Right ventricle myocardium superior (tissue), 1 donor: ENCODE results near the gene WRNIP1. TPM values are rescaled to one million over a fixed set of nuclear protein-coding genes. Genes with fewer than 3 reads are reported as not detected.

ENCODE experiments used
- ATAC-seq: fragments of 200-7000 bp; cut with Tn5 transposase; one replicate; pipeline ENCODE4 v1.9.1; 2020; ENCODE audit warnings: mild to moderate bottlenecking; ENCODE audit not compliant: poor library complexity
- DNase-seq: peaks from one replicate; pipeline ENCODE4 v3.0.0-alpha.2; 2020
- intact Hi-C: fragments of 100-400 bp; cut with DNase I; formaldehyde crosslinking; loops from one replicate; pipeline ENCODE4 v1.11.2; 2022
- total RNA-seq: library from RNA; stranded (reverse); fragmentation: NEBNext Ultra II Directional; extraction: Animal tissue kit (Norgen Biotek cat#: 25700); gene quantifications from one replicate; pipeline ENCODE4 v1.2.1, GENCODE V29; 2021
- donor health status: DM: no; HTN: yes; CAD: no; lungs with severe emphysema.

WRNIP1 gene
- total RNA-seq, 1 donor from 2014 or later = 39.8 TPM

DNA sequence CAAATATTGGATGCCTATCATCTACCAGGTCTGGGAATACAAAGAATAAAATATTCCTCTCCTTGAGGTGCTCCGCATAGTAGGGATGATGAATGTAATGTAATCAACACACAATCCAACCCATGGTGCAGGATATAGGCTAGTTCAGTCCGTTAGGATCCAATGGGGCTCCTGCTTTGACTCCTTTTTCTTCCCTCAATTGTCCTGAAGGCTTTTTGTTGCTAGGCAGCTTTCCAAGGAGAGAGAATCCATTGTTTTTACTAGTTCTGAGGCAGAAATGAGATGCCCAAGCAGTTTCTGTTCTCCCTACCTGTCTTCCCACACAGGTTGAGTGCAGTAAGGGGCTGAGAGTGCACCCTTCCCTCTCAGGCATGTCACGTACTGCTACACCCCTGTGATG lies 12.1 kb downstream of the WRNIP1 start:
- no peak for ATAC-seq
- DNase-seq = no peak
- intact Hi-C loops = no loop called here

- ATAC-seq = no peak
- intact Hi-C loops = no loop called here
- no peak for DNase-seq
Measured at GRCh38 chr6:2780102-2780737, 15.0 kb downstream of the WRNIP1 start.

DNA sequence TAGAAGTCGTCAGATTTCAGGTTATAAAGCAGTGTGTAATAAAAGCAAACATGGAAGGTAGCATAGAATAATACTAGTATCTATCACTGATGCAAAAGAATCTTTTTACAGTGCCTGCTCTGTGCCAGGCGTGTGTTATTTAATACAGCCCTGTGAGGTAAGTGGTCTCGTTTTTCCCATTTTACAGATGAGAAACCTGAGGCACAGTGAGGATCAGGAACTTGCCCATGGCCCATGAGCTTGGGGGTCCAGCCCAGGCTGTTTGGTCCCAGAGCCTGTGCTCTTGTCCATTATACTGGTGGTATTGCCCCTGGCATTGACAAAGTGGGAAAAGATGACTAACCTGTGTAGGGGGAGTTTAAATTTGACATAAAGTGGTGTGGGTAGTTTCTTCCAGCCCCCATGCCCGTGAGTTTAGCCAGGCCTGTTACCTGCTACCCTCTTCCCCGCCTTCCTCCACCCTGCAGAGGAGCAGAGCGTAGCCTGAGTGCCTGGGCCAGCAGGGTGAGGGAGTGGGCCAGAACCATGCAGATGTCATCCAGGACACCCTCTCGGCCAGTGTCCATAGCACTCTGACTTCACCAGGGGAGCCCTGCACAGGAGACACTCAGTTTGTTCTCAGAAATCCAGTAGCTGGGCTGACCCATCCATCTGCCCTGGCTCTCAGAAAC lies 16.6 kb downstream of the WRNIP1 start:
- ATAC-seq (no peak), DNase-seq (no peak)
- intact Hi-C loops = no loop called here

DNA sequence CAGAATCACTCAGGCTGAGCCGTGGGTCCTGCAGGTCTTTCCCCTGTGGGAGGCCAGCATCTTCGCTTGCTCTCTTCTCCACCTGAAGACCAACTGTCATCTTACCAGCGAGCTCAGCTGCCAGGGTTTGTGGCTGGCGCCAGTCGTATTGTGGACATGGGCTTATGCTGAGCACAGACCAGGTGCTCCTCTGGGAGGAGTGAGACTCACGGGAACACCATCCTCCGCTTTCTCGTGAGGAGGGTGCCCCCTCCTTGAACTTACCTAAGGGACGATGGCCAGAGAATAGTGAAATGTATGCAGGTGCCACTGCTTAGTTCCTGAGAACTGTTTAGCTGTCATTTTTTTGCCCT lies 17.1 kb downstream of the WRNIP1 start:
- DNase-seq (no peak), ATAC-seq (no peak)
- intact Hi-C loops = no loop called here

GRCh38 chr6:2782825-2783187 lies 17.6 kb downstream of the WRNIP1 start:
- intact Hi-C loops = no loop called here
- DNase-seq (no peak), ATAC-seq (no peak)

GRCh38 chr6:2783188-2783963 lies 18.2 kb downstream of the WRNIP1 start:
- no peak for ATAC-seq
- no peak for DNase-seq
- intact Hi-C loops = no loop called here

- intact Hi-C loops = no loop called here
- DNase-seq (no peak), ATAC-seq (no peak)
Measured at GRCh38 chr6:2784061-2784460, 18.9 kb downstream of the WRNIP1 start.

DNA sequence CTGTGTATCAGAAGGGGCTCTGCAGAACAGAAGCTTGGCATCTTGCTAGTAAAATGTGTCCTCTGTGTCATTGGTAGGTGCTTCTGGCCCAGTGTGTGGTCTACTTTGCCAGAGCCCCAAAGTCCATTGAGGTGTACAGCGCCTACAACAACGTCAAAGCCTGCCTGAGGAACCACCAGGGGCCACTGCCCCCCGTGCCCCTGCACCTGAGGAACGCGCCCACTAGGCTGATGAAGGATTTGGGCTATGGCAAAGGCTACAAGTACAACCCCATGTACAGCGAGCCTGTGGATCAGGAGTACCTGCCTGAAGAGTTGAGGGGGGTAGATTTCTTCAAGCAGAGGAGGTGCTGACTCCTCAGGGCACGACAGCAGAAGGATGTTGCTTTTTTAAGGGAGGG lies 19.7 kb downstream of the WRNIP1 start:
- intact Hi-C loops = no loop called here
- ATAC-seq = no peak
- DNase-seq = no peak

DNA sequence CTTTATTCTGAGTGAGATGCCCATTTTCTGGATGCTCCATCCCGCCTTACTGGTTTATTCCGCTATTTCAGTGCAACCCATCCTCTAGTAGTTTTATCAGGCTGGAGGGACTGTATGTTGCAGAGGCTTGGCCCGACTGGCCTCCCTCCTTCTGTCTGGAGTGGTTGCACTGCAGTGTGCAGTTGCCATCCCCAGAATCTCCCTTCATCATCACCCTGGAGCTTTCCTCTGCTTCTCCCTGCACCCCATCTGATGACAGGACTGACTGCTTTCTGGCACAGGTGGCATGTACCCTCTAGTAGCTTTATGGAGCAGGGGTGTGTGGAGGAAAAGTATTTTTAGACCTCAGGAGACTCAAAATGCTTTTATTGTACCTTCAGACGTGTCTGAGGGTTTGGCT lies 21.1 kb downstream of the WRNIP1 start:
- no peak for DNase-seq
- intact Hi-C loops = no loop called here
- ATAC-seq = peak; percentile 23

DNA sequence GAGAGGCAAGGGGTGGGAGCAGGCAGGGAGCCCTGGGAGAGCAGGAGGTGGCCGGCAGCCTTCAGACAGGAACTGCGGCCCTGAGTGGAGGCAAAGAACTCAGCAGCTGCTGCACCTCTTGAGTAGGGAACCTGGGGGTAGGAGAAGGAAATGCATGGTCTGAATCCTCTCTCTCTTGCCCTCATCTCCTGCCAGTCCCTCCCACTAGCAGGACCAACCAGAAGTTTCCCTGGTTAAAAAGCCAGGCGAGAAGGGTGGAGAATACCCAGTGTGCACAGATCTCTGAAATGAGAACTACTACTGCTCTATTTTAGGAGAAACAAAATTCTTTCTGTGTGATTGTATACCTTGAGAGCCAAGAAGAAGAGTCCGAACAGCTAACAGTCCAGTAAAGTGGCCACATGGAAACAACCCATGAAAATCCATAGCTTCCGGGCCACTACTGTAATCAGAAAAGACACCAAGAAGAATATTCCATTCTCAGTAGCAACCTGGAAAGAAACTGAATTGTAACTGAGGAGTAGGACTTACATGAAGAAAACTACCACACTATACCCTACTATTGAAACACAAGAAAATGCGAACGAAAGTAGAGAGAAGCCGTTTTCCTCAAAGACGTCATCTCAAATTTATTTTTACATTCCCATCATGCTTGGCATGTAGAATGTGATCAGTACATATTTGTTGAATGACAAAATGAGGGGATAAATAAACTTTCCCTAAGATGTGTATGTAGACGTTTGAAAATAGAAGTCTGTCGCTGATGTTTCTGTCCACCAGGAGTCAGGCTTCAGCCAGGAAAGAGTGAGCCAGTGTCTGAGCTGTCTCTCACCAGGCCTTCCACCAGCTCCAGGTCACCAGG lies 25.6 kb downstream of the WRNIP1 start:
- peak; percentile 59 for DNase-seq
- peak; percentile 87 for ATAC-seq
- intact Hi-C loops = loop anchor here (5.0 kb wide), 3 partner anchors 36 to 141 kb away; no protein-coding TSS in a partner anchor

- ATAC-seq = peak; percentile 3
- intact Hi-C loops = loop anchor here (5.0 kb wide), 3 partner anchors 36 to 141 kb away; no protein-coding TSS in a partner anchor
- DNase-seq = no peak
Measured at GRCh38 chr6:2791450-2791974, 26.3 kb downstream of the WRNIP1 start.

DNA sequence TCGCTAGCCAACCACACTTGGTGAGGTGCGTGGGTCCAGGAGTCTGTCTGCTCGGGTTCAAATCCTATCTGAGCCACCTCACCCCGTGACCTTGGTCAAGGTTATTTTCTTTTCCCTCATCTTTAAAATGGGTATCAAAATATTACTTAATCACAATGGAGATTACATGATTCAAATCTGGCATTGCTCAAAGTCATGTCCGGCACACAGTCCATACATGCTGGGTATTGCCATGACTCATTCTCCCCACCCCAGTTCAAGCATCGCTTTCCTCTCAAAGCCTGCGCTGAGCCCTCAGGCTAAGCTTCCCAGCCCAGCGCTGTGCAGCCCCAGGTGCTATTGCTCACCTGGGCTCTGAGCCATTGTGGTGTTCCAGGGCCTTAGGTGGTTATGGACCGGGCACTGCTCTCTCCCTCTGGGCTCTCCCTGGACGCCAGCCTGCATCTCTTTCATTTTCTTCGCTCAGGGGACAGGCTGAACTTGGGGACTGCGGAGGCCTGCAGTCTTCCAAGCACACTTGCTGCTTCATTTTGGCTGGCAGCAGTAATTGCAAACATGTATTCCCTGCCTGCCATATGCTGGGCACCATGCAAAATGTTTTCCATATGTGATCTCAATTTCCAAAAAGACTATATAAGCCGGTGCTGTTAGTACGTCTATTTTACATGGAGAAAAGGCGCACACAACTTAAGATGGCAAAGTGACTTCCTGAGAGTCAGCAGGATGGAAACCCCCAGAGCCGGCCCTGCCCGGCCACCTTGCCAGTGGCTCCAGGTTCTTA lies 27.3 kb downstream of the WRNIP1 start:
- intact Hi-C loops = loop anchor here (5.0 kb wide), 3 partner anchors 35 to 140 kb away; no protein-coding TSS in a partner anchor
- no peak for ATAC-seq
- no peak for DNase-seq

DNA sequence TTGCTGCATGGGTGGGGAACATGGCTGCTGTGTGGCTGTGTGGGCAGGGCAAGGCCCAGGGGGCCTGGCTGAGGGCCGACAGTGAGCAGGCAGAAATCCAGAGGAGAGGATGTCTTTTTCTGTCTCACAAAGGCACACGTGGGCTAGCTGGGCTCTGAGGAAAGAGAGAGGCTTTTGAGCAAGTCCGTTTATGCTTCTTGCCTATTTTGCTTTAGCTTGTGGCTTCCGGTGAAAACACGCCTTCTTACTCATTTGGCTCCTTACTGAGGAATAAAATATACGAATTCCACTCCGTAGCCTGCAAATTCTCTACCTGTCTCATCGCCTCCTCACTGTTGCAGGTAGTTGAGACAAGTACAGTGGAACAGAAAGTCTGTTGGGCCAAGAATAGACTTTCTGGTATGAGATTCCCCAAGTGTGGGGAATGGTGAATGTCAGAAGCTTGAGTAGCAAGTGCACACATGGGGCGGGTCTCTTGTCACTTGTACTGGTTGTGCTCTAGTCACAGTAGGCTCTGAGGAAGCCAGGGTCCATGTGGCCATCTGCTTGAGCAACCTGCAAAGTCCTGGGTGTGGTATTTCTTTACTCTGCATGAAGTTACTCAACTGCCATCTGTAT lies 28.4 kb downstream of the WRNIP1 start:
- intact Hi-C loops = loop anchor here (5.0 kb wide), 3 partner anchors 34 to 139 kb away; no protein-coding TSS in a partner anchor
- ATAC-seq = peak; percentile 18
- DNase-seq = peak; percentile 51

DNA sequence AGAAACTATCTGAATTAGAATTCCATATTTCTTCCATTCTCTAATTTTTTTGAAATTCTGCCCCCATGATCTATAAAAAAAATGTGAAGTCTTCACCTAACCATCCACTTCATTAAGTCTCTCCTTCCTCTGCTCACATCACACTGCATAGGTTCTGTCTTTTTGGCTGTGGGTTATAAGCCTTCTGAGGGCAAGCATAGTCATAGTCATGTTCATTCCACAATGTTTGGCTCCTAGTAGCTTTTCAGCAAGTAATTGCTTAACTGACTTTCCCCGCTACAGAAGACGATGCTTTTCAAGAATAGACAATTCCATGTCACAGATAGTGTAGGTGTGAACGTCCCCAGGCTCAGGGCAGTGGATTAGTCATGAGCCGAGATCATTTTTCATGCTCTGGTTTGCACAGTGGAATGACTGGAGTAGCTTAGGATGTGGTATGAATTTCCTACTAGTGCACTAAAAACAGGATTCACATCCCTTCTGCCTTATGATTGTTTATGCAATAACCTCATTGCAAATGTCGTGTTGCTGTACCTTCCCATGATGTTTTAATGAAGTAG lies 29.1 kb downstream of the WRNIP1 start:
- intact Hi-C loops = loop anchor here (5.0 kb wide), 3 partner anchors 33 to 138 kb away; no protein-coding TSS in a partner anchor
- no peak for ATAC-seq

DNA sequence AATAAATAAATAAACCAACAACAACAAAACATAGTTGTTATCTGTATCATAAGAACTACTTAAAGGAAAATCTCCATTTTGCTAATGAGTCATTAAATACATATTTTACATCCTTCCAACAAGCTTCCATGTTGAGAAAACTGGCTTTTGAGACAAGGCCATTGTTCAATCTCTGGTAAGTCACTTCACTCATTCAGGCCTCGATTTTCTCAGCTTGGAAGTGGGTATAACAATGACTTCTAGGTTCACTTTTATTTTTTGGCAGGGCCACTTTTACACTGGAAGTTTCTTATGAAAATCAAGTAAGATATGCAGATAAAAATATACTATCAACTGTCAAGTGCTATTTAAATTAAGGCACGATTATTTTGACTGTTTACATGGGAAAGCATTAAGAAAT lies 30.0 kb downstream of the WRNIP1 start:
- intact Hi-C loops = no loop called here
- ATAC-seq = no peak
- DNase-seq = no peak

More for the DNA sequence above, 29.1 kb downstream of the WRNIP1 start:
- no peak for DNase-seq

DNA sequence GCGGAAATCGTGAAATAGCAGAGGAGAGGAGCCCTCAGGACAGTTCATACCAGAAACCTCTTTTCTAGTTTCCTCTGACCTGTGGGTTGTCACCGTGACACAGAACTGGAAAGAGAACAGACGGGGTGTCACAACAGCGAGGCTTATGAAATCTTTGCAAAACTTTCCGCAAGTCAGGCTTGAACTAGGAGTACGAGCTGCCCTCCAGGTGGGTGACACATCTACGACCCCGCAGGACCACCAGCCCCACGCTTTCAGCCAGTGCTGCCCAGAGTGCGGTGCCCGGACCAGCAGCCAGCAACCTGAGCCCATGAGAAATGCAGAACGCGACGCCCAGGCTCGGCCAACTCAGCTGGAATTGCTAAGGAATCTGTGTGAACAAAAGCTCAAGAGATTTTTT lies 30.8 kb downstream of the WRNIP1 start:
- intact Hi-C loops = no loop called here
- ATAC-seq (no peak), DNase-seq (no peak)

DNA sequence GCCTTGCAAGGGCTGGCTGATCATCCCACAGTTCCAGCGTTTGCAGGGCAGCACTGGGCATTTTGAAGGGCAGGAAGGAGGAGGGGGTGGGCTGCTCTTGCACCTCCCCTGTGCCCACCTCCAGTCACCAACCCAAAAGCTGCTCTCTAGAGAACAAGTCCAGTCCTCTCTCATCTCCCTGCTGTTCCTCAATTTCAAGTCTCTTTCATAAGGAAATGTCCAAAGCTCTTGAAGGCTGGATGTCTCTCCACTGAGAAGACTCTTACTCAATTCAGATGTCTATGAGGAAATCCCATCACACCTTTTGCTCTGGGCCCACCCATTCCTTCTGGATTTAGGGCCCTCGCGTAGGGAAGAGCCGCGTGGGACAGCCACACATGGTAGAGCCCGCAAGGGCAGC lies 31.7 kb downstream of the WRNIP1 start:
- intact Hi-C loops = no loop called here
- DNase-seq (no peak), ATAC-seq (no peak)
